Mesodermal cell (in vitro differentiated cells): Measurements from ENCODE around the gene ARL17A. TPM values are rescaled to one million over a fixed set of nuclear protein-coding genes. Genes with fewer than 3 reads are reported as not detected.
"Not testable (repeated sequence)": the region's sequence is repeated elsewhere in the genome, so short reads cannot be mapped to it uniquely, and the experiment has no call there.

Source experiments
- H3K27ac ChIP-seq: 2 replicates; pipeline ENCODE4 v1.7.0; 2013; ENCODE audit warnings: mild to moderate bottlenecking, low read depth, low read length, moderate library complexity; ENCODE audit not compliant: severe bottlenecking
- H3K36me3 ChIP-seq: 2 replicates; pipeline ENCODE4 v1.7.1; 2013; ENCODE audit warnings: mild to moderate bottlenecking, low read length, moderate library complexity; ENCODE audit not compliant: control insufficient read depth, insufficient read depth
- H3K4me1 ChIP-seq: one replicate; pipeline ENCODE4 v1.7.1; 2013; ENCODE audit warnings: mild to moderate bottlenecking, low read length; ENCODE audit not compliant: insufficient read depth, control insufficient read depth, poor library complexity, severe bottlenecking
- H3K4me3 ChIP-seq: 2 replicates; pipeline ENCODE4 v1.7.0; 2013; ENCODE audit warnings: low read length, control low read depth, mild to moderate bottlenecking; ENCODE audit not compliant: insufficient read depth, poor library complexity, severe bottlenecking; ENCODE audit errors: extremely low read depth
- H3K9me3 ChIP-seq: 2 replicates; pipeline ENCODE4 v1.7.1; 2013; ENCODE audit warnings: mild to moderate bottlenecking, low read length, moderate library complexity; ENCODE audit not compliant: control insufficient read depth
- WGBS, 2 experiments: methylation state at CpG; one replicate each; pipeline ENCODE4 v1.1.5; 2013; ENCODE audit warnings: missing lambda C conversion rate in 2 of 2; ENCODE audit not compliant: insufficient coverage in 2 of 2; 5-methylcytosine and 5-hydroxymethylcytosine counted together
- polyA plus RNA-seq, 2 experiments: library from polyadenylated mRNA; stranded (reverse); fragments of 50-300 nt; gene quantifications; one replicate each; pipeline ENCODE4 v1.2.3, GENCODE V29; 2013

The ARL17A gene
- polyA plus RNA-seq (2013, experiment 1 of 2) = 3.6 TPM
- 3.4 TPM for polyA plus RNA-seq (2013, experiment 2 of 2)

DNA sequence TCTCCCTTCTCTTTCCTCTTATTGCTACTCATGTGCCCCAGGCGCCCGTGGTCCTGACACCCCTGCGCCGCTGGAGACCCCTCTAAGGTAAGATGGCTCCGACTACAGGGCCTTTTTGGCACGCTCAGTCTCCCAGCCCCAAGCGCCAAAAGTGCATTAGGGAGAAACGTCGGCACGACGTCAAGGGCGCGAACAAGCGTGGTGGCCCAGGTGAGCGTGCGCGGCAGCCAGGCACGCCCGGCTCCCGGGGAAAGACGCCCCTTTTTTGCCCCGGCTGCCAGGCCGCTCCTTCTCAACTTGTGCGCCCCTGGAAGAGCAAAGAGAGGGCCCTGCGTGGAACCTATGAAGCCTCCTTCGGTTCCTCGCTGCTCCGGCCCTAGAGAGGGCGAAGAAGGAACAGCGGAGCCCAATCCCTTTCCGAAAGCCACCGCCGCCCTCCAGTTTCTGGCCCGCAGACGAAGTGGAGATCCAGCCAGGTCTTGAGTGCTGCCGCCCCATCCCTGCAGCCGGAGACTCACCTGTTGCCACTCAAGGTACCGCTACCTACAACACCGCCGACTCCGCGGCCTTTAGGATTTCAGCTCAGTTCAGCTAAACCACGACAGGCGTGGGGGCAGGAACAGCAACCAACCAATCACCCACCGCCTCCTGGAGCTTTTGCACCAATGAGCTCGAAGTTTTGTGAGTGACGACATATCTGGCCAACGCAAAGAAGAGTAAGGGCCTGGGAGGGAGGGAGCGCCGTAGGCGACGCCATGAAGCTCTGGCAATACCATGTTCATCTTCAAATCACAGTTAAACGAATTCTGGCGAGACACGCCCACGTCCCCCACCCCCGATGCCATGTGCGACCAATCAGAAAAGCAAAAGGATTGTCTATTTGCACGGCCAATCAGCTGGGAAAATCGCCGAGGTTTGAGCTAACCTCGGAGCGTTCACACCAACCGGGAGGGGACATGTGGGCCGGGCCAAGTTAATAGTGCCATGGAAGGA, at the start of gene ARL17A:
Gene ARL17A, minus strand, starts transcription at position 609 of the 993 bp plus-strand sequence. CDS start 3,369 bp downstream, outside the sequence.
- WGBS, 2 experiments = no CpG with 5 or more reads among the region's 65 CpGs
- not testable (repeated sequence) for H3K4me1 ChIP-seq, H3K4me3 ChIP-seq, H3K27ac ChIP-seq, H3K9me3 ChIP-seq, H3K36me3 ChIP-seq

- WGBS, 2 experiments = no CpG with 5 or more reads among the region's 5 CpGs
- H3K9me3 ChIP-seq, H3K27ac ChIP-seq, H3K36me3 ChIP-seq, H3K4me3 ChIP-seq, H3K4me1 ChIP-seq: not testable (repeated sequence)
Observed at GRCh38 chr17:46628753-46629436, 49.4 kb upstream of the ARL17A start.

DNA sequence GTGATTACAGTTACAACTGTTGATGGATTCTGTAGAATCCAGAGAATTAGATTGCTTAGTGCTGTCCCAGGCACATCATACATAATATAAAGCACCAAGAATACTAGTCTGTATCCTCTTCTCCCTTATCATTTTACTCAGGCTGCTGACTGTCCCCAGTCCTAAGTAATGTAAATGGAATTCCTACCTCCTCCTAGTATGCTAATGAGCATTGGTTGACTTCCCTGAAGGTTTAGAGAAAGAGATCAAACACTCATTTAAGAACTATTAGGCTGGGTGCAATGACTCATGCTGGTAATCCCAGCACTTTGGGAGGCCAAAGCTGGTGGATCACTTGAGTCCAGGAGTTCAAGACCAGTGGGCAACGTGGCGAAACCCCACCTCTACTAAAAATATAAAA, 48.0 kb upstream of the ARL17A start:
- not testable (repeated sequence) for H3K4me3 ChIP-seq, H3K4me1 ChIP-seq, H3K36me3 ChIP-seq, H3K27ac ChIP-seq, H3K9me3 ChIP-seq
- no CpG with 5 or more reads among the region's 2 CpGs for WGBS, 2 experiments

- not testable (repeated sequence) for H3K4me1 ChIP-seq, H3K27ac ChIP-seq, H3K4me3 ChIP-seq, H3K9me3 ChIP-seq, H3K36me3 ChIP-seq
- no CpG with 5 or more reads among the region's 5 CpGs for WGBS, 2 experiments
Observed at GRCh38 chr17:46624726-46625125, 45.2 kb upstream of the ARL17A start.

- H3K9me3 ChIP-seq, H3K36me3 ChIP-seq, H3K27ac ChIP-seq, H3K4me1 ChIP-seq, H3K4me3 ChIP-seq: not testable (repeated sequence)
- no CpG with 5 or more reads among the region's 2 CpGs for WGBS, 2 experiments
Observed at GRCh38 chr17:46623790-46624189, 44.3 kb upstream of the ARL17A start.

- H3K36me3 ChIP-seq, H3K4me1 ChIP-seq, H3K4me3 ChIP-seq, H3K9me3 ChIP-seq, H3K27ac ChIP-seq: not testable (repeated sequence)
- WGBS, 2 experiments = no CpG with 5 or more reads among the region's 1 CpG
Observed at GRCh38 chr17:46618975-46619374, 39.5 kb upstream of the ARL17A start.

- H3K36me3 ChIP-seq, H3K4me3 ChIP-seq, H3K27ac ChIP-seq, H3K9me3 ChIP-seq, H3K4me1 ChIP-seq: not testable (repeated sequence)
- no CpG with 5 or more reads among the region's 3 CpGs for WGBS, 2 experiments
Observed at GRCh38 chr17:46617121-46617520, 37.6 kb upstream of the ARL17A start.

GRCh38 chr17:46613876-46614275, 34.4 kb upstream of the ARL17A start:
- H3K9me3 ChIP-seq, H3K36me3 ChIP-seq, H3K27ac ChIP-seq, H3K4me3 ChIP-seq, H3K4me1 ChIP-seq: not testable (repeated sequence)
- no CpG with 5 or more reads among the region's 1 CpG for WGBS, 2 experiments

- not testable (repeated sequence) for H3K4me1 ChIP-seq, H3K36me3 ChIP-seq, H3K27ac ChIP-seq, H3K9me3 ChIP-seq, H3K4me3 ChIP-seq
- no CpG with 5 or more reads among the region's 2 CpGs for WGBS, 2 experiments
Observed at GRCh38 chr17:46611304-46611703, 31.8 kb upstream of the ARL17A start.

GRCh38 chr17:46603125-46603524, 23.6 kb upstream of the ARL17A start:
- not testable (repeated sequence) for H3K36me3 ChIP-seq, H3K27ac ChIP-seq, H3K4me3 ChIP-seq

GRCh38 chr17:46600767-46601166, 21.3 kb upstream of the ARL17A start:
- H3K36me3 ChIP-seq, H3K9me3 ChIP-seq, H3K4me3 ChIP-seq, H3K27ac ChIP-seq, H3K4me1 ChIP-seq: not testable (repeated sequence)
- no CpG with 5 or more reads among the region's 3 CpGs for WGBS, 2 experiments

More at GRCh38 chr17:46603125-46603524, 23.6 kb upstream of the ARL17A start:
- not testable (repeated sequence) for H3K4me1 ChIP-seq, H3K9me3 ChIP-seq
